ENCODE data around the gene GNPTAB. TPM values are rescaled to one million over a fixed set of nuclear protein-coding genes. Genes with fewer than 3 reads are reported as not detected.

GNPTAB gene
- polyA plus RNA-seq, 3 donors = 34.5 to 39.5 (median 35.2) TPM

- peak; percentile 8 to 24 (median 23) for DNase-seq (ENCODE audit: low read depth in 3 of 3, low spot score in 2 of 3)
These were observed 132.6 kb downstream of the GNPTAB start for GRCh38 chr12:101697930-101698799.

- peak in 2 of 3 donors; percentile 21 to 32 for DNase-seq (ENCODE audit: low read depth in 3 of 3, low spot score in 2 of 3)
These were observed 133.4 kb downstream of the GNPTAB start, which contains the start of gene CHPT1 for GRCh38 chr12:101697197-101697929. Gene CHPT1 (plus strand): TSS chr12:101697640. CDS start chr12:101697862, 222 bp downstream.

- no peak for DNase-seq (ENCODE audit: low read depth in 3 of 3, low spot score in 2 of 3)
These were observed 134.2 kb downstream of the GNPTAB start for GRCh38 chr12:101696251-101697196.

DNA sequence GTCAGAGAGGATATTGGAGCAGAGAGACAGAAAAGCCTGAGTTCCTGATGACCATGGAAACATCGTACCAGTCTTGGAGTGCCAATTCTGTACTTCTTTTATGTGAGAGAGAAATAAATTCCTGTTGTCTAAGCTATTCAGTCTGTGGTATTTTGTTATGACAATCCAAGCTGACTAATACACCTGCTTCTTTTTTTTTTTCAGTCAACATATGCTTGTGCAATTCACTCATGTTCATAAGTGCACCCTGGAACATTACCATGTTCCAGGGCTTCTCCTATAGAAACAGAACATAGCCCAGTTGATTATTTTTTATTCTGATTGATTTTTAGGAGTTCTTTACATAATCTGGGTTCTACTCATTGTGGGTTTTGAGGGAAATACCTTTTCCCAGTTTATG lies 135.1 kb downstream of the GNPTAB start:
- DNase-seq (ENCODE audit: low read depth in 3 of 3, low spot score in 2 of 3) = no peak

Other genes with a start within 250 kb of the GNPTAB start
- not detected for gene MYBPC1, start 236.0 kb downstream of the GNPTAB start, polyA plus RNA-seq (ENCODE audit: insufficient read length in 3 of 3)
- 10 to 100 TPM; 40.2 to 46.6 (median 41.8) TPM for gene CHPT1, start 133.3 kb downstream of the GNPTAB start, polyA plus RNA-seq (ENCODE audit: insufficient read length in 3 of 3)
- 1 to 10 TPM in 1 of 3 donors, under 1 TPM in 2; 0.64 to 2.5 (median 0.85) TPM for gene SYCP3, start 91.5 kb downstream of the GNPTAB start, polyA plus RNA-seq (ENCODE audit: insufficient read length in 3 of 3)
- gene DRAM1, start 46.6 kb upstream of the GNPTAB start, polyA plus RNA-seq (ENCODE audit: insufficient read length in 3 of 3) = 10 to 100 TPM; 20.7 to 23.4 (median 21.2) TPM
- gene WASHC3, start 231.0 kb upstream of the GNPTAB start, polyA plus RNA-seq (ENCODE audit: insufficient read length in 3 of 3) = 10 to 100 TPM; 61.9 to 66.6 (median 64.6) TPM